HUES48 (cell line): Measurements from ENCODE around the gene SNTB2.

ENCODE experiments used
- H3K27ac ChIP-seq: one replicate; pipeline ENCODE4 v1.7.0; 2013; ENCODE audit warnings: low read depth, low read length, inconsistent platforms
- H3K27me3 ChIP-seq: 2 replicates; pipeline ENCODE4 v1.6.1; 2013; ENCODE audit warnings: mild to moderate bottlenecking, low read length; ENCODE audit not compliant: control insufficient read depth, insufficient read depth
- H3K36me3 ChIP-seq: 2 replicates; pipeline ENCODE4 v1.6.1; 2013; ENCODE audit warnings: low read length; ENCODE audit not compliant: control insufficient read depth, insufficient read depth
- H3K4me1 ChIP-seq: 2 replicates; pipeline ENCODE4 v1.6.1; 2013; ENCODE audit warnings: mild to moderate bottlenecking, low read length; ENCODE audit not compliant: control insufficient read depth, insufficient read depth
- H3K4me3 ChIP-seq: 2 replicates; pipeline ENCODE4 v1.5.1; 2013; ENCODE audit warnings: mild to moderate bottlenecking, low read depth, low read length
- H3K9ac ChIP-seq: 2 replicates; pipeline ENCODE4 v1.6.1; 2013; ENCODE audit warnings: mild to moderate bottlenecking, low read depth, low read length, moderate library complexity
- H3K9me3 ChIP-seq: 2 replicates; pipeline ENCODE4 v1.6.1; 2013; ENCODE audit warnings: low read length; ENCODE audit not compliant: control insufficient read depth, insufficient read depth

Gene SNTB2

DNA sequence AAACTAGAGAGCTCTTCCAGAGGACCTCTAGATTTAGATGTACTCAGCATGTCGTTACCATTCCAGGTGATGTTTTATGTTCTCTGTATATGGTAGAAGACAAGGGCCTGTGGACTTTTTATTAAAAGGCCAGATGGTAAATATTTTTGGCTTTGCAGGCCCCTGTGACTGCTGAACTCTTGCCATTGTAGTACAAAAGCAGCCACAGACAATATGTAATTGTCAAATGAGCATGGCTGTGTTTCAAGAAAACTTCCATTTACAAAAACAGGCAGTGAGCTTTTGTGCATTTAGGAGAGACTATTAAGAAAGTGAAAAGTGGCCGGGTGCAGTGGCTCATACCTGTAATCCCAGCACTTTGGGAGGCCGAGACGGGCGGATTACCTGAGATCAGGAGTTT, 157.2 kb downstream of the SNTB2 start:
- no peaks in the 10 kb centered on the region for H3K27me3 ChIP-seq
- peaks cover 36% of the 10 kb centered on the region for H3K36me3 ChIP-seq
- 0 out of 2 replicates have a peak, but pooled peaks cover 3% of the 10 kb centered on the region for H3K4me1 ChIP-seq
- no peak overlapping the region for H3K4me3 ChIP-seq
- H3K9ac ChIP-seq = no peak overlapping the region
- no peaks in the 10 kb centered on the region for H3K9me3 ChIP-seq
- H3K27ac ChIP-seq = no peak overlapping the region

DNA sequence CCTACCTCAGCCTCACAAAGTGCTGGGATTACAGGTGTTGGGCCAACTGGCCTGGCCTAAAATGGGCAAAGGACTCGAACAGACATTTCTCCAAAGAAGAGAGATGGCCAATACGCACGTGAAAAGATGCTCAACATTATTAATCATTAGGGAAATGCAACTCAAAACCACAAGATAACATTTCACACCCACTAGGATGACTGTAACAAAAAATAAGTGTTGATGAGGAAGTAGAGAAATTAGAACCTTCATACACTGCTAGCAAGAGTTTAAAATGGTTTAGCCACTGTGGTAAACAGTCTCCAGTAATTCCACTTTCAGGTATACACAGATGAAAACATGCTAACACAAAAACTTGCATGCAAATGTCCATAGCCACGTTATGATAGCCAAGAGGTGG, 159.0 kb downstream of the SNTB2 start:
- Histone ChIP-seq H3K4me1 (no peaks in the 10 kb centered on the region), H3K4me3 (no peak overlapping the region), H3K36me3 (peaks cover 33% of the 10 kb centered on the region), H3K9me3 (no peaks in the 10 kb centered on the region), H3K27me3 (no peaks in the 10 kb centered on the region), H3K27ac (no peak overlapping the region), H3K9ac (no peak overlapping the region)

DNA sequence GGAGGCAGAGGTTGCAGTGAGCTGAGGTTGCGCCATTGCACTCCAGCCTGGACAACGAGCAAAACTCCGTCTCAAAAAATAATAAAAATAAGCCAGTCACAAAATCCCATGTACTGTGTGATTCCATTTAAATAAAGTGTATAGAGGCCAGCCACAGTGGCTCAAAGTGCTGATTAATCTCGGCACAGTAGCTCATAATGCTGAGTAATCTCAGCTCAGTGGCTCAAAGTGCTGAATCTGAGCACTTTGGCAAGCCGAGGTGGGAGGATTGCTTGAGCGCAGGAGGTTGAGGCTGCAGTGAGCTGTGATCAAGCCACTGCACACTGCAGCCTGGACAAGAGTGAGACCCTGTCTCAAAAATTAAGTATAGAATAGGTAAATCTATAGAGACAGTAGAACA, 159.7 kb downstream of the SNTB2 start:
- Histone ChIP-seq H3K36me3 (peaks cover 26% of the 10 kb centered on the region), H3K27ac (no peak overlapping the region), H3K4me1 (no peaks in the 10 kb centered on the region), H3K9ac (no peak overlapping the region), H3K9me3 (no peaks in the 10 kb centered on the region), H3K4me3 (no peak overlapping the region), H3K27me3 (no peaks in the 10 kb centered on the region)

DNA sequence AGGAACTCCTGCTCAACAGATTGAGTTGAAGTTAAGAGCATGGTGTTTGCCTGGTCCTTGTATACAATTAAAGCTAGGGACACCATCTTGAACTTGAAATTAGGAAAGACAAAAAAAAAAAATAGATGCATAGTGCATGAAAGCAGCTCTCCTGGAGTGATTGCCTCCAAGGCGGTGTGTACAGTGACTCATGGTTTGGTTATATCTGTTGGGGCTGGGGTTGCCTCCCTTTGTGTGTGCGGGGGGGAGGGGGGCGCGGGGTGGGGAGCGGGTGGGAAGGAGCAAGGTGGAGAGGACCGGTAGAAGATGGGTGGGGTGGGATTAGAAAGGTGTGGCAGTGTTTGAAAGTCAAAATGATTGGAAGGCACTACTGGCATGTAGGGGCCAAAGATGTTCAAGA, 161.3 kb downstream of the SNTB2 start:
- no peaks in the 10 kb centered on the region for H3K9me3 ChIP-seq
- H3K36me3 ChIP-seq = peaks cover 10% of the 10 kb centered on the region
- no peaks in the 10 kb centered on the region for H3K4me1 ChIP-seq
- H3K27ac ChIP-seq = no peak overlapping the region
- H3K4me3 ChIP-seq = no peak overlapping the region
- H3K27me3 ChIP-seq = no peaks in the 10 kb centered on the region
- no peak overlapping the region for H3K9ac ChIP-seq

DNA sequence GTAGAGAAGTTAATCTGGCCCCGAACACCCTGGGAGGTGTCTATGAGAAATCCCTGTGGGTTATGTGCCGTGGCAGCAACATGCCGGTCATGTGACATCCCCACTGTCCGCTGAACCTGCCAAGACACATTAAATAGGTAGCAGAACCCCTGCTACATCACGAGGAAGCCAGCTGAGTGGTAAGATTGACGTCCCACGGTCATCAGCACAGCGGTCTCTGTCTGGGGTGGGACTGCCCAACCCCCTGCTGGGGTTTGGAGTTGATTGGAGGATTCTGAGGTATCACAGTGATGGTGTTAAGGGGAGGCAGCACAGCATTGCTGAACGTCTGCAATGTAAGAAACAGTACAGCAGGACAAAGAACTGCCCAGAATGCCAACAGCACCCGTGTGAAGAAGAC, 162.6 kb downstream of the SNTB2 start:
- no peaks in the 10 kb centered on the region for H3K36me3 ChIP-seq
- H3K27ac ChIP-seq = no peak overlapping the region

DNA sequence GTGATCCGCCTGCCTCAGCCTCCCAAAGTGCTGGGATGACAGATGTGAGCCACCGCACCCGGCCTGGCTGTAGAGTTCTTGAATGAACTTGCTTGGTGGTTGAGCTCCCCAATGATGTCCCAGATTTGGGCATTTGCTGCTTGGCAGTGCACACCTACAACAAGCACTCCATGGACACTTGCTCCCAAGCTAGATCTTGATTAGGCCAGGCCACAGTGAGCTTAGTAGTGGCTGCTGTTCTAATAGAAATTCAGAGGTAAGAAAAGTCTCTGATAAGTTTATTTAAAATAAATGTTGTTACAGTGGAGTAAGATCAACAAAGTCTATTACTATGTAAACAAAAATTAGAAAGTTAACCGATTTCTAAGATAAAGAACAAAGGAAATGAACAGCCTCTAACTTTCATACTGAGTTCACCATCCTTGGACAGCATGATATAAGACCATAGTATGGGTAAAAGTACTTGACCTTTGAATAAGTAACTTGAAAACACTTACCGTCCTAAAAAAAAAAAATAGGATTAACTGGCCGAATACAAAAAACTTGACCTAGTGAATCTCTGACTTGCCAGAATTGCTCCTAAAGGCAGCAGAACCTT, 163.7 kb downstream of the SNTB2 start:
- H3K9me3 ChIP-seq = no peaks in the 10 kb centered on the region

More for the DNA sequence above, 162.6 kb downstream of the SNTB2 start:
- Histone ChIP-seq H3K4me3 (no peak overlapping the region), H3K9me3 (no peaks in the 10 kb centered on the region), H3K9ac (no peak overlapping the region), H3K27me3 (no peaks in the 10 kb centered on the region), H3K4me1 (no peaks in the 10 kb centered on the region)

DNA sequence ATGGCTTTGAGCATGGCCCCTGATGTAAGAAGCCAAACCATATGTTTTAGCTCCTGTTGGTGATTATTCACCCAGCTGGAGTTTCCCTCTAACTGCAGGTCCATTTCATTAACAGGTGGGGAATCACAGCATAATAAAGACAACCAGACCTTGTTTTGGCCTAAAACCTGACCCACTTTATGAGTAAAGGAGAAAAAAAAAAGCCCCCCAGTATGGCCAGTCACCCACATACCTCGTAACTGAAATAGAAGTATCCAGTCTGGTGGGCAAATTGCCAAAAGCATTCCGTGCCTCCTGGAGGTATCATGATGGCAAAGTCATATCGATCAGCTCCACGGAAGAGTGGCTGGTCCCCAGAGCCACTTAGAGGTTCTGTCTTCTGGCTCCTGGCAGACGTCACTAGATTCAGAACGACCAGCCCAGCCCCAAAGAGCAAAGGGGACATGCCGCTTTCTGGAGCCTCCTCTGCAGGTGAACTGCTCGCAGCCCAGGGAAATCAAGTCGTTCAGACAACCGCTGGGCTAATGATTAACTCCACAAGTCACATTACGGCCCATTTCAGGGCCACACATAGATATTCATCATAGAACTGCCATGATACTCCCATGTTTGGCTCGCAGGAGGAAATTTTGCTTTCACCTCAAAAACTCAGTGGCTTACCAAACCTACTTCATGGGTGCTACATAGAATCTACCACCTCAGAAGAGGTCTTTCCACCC, 164.5 kb downstream of the SNTB2 start, which contains the start of gene TMED6:
Gene TMED6 (minus strand): TSS at position 478 of the 719 bp plus-strand sequence. CDS start 33 bp downstream, at position 445.
- H3K9ac ChIP-seq = no peak within 1 kb of the TSS
- no peaks in the 10 kb centered on the region for H3K27me3 ChIP-seq
- no peak within 1 kb of the TSS for H3K27ac ChIP-seq
- no peak within 1 kb of the TSS for H3K4me3 ChIP-seq
- H3K9me3 ChIP-seq = no peaks in the 10 kb centered on the region
- H3K36me3 ChIP-seq = no peaks in the 10 kb centered on the region
- H3K4me1 ChIP-seq = no peaks in the 10 kb centered on the region

More for the DNA sequence above, 163.7 kb downstream of the SNTB2 start:
- no peaks in the 10 kb centered on the region for H3K27me3 ChIP-seq
- H3K4me1 ChIP-seq = no peaks in the 10 kb centered on the region
- H3K4me3 ChIP-seq = no peak overlapping the region
- no peaks in the 10 kb centered on the region for H3K36me3 ChIP-seq
- no peak overlapping the region for H3K27ac ChIP-seq
- no peak overlapping the region for H3K9ac ChIP-seq
